Measurements from ENCODE around the gene PARP4. TPM values are rescaled to one million over a fixed set of nuclear protein-coding genes. Genes with fewer than 3 reads are reported as not detected.
"Not testable (repeated sequence)": the region's sequence is repeated elsewhere in the genome, so short reads cannot be mapped to it uniquely, and the experiment has no call there.

Gene PARP4
- total and polyA plus RNA-seq, 12 donors: 19.8 to 92.2 (median 62.6) TPM

DNA sequence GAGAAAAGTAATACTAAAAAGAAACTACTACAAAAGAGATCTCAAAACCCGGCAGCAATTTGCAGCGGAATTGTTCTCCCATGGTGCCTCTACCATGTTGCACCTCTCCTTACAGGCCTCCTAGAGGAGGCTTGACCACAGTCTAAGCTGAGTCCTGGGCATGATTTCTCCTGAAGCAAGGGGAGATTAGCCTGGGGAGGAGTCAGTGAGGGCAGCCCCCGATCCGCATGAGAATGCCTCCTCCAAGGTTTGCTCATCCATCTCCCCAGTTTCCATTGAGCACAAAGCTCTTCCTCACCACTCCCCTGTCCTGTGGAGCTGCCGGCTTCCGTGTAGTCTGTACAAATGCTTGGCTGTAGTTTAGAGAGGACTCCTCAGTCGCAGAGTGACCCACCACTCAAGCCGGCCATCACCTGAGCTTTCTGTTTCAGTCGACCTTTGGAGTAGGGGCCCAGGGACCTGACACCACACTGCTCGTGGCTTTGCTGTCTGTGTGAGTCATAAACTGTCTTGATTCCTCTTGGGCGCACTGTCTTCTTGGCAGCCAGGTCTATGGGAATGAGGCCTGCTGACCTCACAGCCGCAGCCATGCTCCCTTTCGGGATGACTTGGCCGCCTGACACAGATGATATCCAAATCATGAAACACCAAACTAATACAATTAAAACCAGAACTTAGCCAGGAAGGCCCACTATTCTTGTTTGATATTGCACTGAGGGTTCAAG, 130.9 kb downstream of the PARP4 start:
- TF ChIP-seq, protein P1, sequence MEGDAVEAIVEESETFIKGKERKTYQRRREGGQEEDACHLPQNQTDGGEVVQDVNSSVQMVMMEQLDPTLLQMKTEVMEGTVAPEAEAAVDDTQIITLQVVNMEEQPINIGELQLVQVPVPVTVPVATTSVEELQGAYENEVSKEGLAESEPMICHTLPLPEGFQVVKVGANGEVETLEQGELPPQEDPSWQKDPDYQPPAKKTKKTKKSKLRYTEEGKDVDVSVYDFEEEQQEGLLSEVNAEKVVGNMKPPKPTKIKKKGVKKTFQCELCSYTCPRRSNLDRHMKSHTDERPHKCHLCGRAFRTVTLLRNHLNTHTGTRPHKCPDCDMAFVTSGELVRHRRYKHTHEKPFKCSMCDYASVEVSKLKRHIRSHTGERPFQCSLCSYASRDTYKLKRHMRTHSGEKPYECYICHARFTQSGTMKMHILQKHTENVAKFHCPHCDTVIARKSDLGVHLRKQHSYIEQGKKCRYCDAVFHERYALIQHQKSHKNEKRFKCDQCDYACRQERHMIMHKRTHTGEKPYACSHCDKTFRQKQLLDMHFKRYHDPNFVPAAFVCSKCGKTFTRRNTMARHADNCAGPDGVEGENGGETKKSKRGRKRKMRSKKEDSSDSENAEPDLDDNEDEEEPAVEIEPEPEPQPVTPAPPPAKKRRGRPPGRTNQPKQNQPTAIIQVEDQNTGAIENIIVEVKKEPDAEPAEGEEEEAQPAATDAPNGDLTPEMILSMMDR (IDR thresholded peaks at IDR 0.05): no peak
- TF ChIP-seq POLR2A (IDR thresholded peaks at IDR 0.05): no peak
- H3K4me1 ChIP-seq (replicated peaks in 1 of 2): no peaks in the 10 kb centered on the region
- no peaks in the 10 kb centered on the region for H3K36me3 ChIP-seq (replicated peaks in 1 of 2)
- no peaks in the 10 kb centered on the region for H3K27me3 ChIP-seq
- WGBS, 4 donors: 68 to 79% (median 72%) methylated on average over 14 of the region's 14 CpGs
- no peaks in the 10 kb centered on the region for H3K9me3 ChIP-seq (replicated peaks in 1 of 3)
- intact Hi-C loops (cut with DNase I): no loop called here
- no peak for DNase-seq
- no peak overlapping the region for H3K4me3 ChIP-seq
- H3K27ac ChIP-seq: no peak overlapping the region

DNA sequence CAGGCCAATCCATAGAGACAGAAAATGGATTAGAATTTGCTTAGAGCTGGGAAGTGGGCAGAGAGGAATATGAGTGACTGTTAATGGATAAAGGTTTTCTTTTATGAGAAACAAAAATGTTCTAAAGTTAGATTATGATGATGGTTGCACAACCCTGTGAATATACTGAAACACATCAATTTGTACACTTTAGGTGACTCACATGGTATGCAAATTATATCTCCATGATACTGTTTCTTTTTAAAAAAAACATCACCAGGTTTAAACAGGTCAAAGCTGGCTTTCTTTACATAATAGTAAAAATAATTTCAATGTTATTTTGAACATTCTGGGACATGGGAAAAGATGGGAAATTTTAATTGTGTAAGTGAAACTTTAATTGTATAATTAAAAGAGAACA, 131.7 kb downstream of the PARP4 start:
- H3K4me3 ChIP-seq; DNase-seq; H3K9me3 ChIP-seq (replicated peaks in 1 of 3); H3K36me3 ChIP-seq (replicated peaks in 1 of 2); H3K27me3 ChIP-seq; intact Hi-C loops (cut with DNase I); H3K27ac ChIP-seq; H3K4me1 ChIP-seq (replicated peaks in 1 of 2): not testable (repeated sequence)

DNA sequence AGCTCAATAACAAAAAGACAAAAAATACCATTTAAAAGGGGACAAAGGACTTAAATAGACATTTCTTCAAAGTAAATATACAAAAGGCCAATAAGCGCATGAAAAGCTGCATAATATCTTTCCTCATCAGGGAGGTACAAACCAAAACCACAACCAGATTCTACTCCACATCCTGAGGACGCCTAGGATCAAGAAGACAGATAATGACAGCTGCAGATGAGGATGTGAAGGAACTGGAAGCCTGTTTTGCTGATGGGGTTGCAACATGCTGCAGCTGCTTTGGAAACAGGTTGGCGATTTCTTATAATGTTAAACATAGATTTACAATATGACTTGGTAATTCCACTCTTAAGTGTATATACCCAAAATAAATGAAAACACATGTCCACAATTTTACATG, 132.4 kb downstream of the PARP4 start:
- H3K36me3 ChIP-seq (replicated peaks in 1 of 2); H3K4me1 ChIP-seq (replicated peaks in 1 of 2); intact Hi-C loops (cut with DNase I); DNase-seq; H3K9me3 ChIP-seq (replicated peaks in 1 of 3); H3K27me3 ChIP-seq; H3K27ac ChIP-seq; H3K4me3 ChIP-seq: not testable (repeated sequence)
- 54 to 72% (median 61%) methylated on average over 3 of the region's 3 CpGs for WGBS, 4 donors

- H3K36me3 ChIP-seq (replicated peaks in 1 of 2); DNase-seq; H3K27ac ChIP-seq; H3K4me3 ChIP-seq; intact Hi-C loops (cut with DNase I); H3K27me3 ChIP-seq; H3K4me1 ChIP-seq (replicated peaks in 1 of 2); H3K9me3 ChIP-seq (replicated peaks in 1 of 3): not testable (repeated sequence)
- WGBS, 4 donors: 73 to 80% (median 75%) methylated on average over 9 of the region's 9 CpGs
These were observed 141.3 kb downstream of the PARP4 start for GRCh38 chr13:24371273-24371672.

Other genes with a start within 250 kb of the PARP4 start
- under 1 TPM in 1 of 9 donors, not detected in 8; 0.11 TPM for gene C1QTNF9, start 203.2 kb downstream of the PARP4 start, total RNA-seq
- under 1 TPM in 2 of 3 donors, not detected in 1; 0.16 to 0.94 TPM for gene C1QTNF9, start 203.2 kb downstream of the PARP4 start, polyA plus RNA-seq
- under 1 TPM in 2 of 9 donors, not detected in 7; 0.04 to 0.06 TPM for gene ATP12A, start 167.6 kb upstream of the PARP4 start, total RNA-seq
- gene ATP12A, start 167.6 kb upstream of the PARP4 start, polyA plus RNA-seq: not detected

Measured in adrenal gland (tissue), 12 donors.